Thoracic aorta (tissue), 2 donors: ENCODE results near the gene SHC1. TPM values are rescaled to one million over a fixed set of nuclear protein-coding genes. Genes with fewer than 3 reads are reported as not detected.

Experiments
- ATAC-seq: fragments of 150-250 bp; one replicate; pipeline ENCODE4 v1.8.0; 2017; ENCODE audit warnings: low read depth; ENCODE audit not compliant: insufficient number of reproducible peaks, low FRiP score
- DNase-seq: peaks from one replicate; pipeline ENCODE4 v3.0.0-alpha.2; 2020; ENCODE audit warnings: low spot score
- H3K27ac ChIP-seq, 2 donors: fragments of 200-600 bp; sonication (generic); 1 replicate in 1 of 2; 2 replicates in 1 of 2; pipeline ENCODE4 v1.5.1; 2016; ENCODE audit warnings: mild to moderate bottlenecking in 2 of 2, moderate library complexity in 2 of 2
- H3K27me3 ChIP-seq: fragments of 200-600 bp; sonication (generic); replicated peaks from 2 replicates; pipeline ENCODE4 v1.6.0; 2016; ENCODE audit warnings: mild to moderate bottlenecking; ENCODE audit not compliant: insufficient read depth
- H3K36me3 ChIP-seq: fragments of 200-600 bp; sonication (generic); one replicate; pipeline ENCODE4 v1.5.1; 2016
- H3K4me1 ChIP-seq, 2 donors: fragments of 200-600 bp; sonication (generic); 1 replicate in 1 of 2; 2 replicates in 1 of 2; pipeline versions ENCODE4 v1.5.1 to v1.6.0; 2016; ENCODE audit warnings: low read depth in 2 of 2, mild to moderate bottlenecking in 1 of 2; ENCODE audit not compliant: control insufficient read depth in 1 of 2
- H3K4me3 ChIP-seq: fragments of 200-600 bp; sonication (generic); 2 replicates; pipeline ENCODE4 v1.5.1; 2016; ENCODE audit warnings: mild to moderate bottlenecking
- H3K9me3 ChIP-seq: fragments of 200-600 bp; sonication (generic); 2 replicates; pipeline ENCODE4 v1.5.1; 2016
- CTCF ChIP-seq: fragments of 200-600 bp; sonication (generic); IDR thresholded peaks from one replicate; pipeline ENCODE4 v1.5.1; 2019; ENCODE audit warnings: antibody characterized with exemption
- total RNA-seq, 2 donors: library from RNA; depleted of rRNA; stranded (reverse); fragments of >200 nt; gene quantifications; one replicate each; pipeline versions ENCODE4 v1.1.0 to v1.2.3, GENCODE V29; 2016

The SHC1 gene
- total RNA-seq, 2 donors from 2014 or later = 129 to 174 TPM

- peak overlapping the region; percentile 65 to 99 for H3K27ac ChIP-seq
- peak overlapping the region; percentile 53 for H3K4me3 ChIP-seq
- no peaks in the 10 kb centered on the region for H3K27me3 ChIP-seq
- peaks cover 59 to 71% of the 10 kb centered on the region in 2 donors for H3K4me1 ChIP-seq
- no peak for TF ChIP-seq CTCF
- DNase-seq (no peak), ATAC-seq (no peak)
- peaks cover 3% of the 10 kb centered on the region for H3K36me3 ChIP-seq
- no peaks in the 10 kb centered on the region for H3K9me3 ChIP-seq
Observed at GRCh38 chr1:155007251-155007828, 36.8 kb upstream of the SHC1 start.

DNA sequence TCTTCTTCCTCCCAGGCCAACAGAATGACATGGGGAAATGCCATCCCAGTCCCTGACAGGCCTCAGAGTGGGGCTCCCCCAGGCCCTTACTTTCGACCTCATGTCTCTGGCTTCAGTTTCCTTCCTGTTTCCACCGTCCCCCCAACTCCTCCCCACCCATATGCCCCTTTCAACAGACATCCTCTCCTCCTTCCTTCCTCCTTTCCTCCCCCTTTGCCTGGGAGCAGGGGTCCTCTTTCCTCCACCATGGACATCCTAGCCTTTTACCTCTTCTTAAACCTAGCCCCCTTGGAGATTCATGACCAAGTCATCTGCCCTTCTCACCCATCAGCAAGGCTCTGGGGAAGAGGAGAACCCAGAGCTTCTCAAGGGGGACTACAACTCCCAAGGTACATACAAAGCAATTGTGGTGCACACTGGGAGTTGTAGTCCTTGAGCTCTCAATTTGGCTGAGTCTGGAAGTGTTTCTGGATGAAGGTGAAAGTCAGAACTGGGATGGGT is 36.1 kb upstream of the SHC1 start:
- Histone ChIP-seq H3K27ac (peak overlapping the region; percentile 92 to 99), H3K4me1 (peaks cover 52 to 64% of the 10 kb centered on the region in 2 donors)

GRCh38 chr1:155005076-155006011 is 34.8 kb upstream of the SHC1 start:
- H3K9me3 ChIP-seq = no peaks in the 10 kb centered on the region
- peaks cover 3% of the 10 kb centered on the region for H3K36me3 ChIP-seq
- no peak for TF ChIP-seq CTCF
- peak; percentile 33 for DNase-seq
- H3K27me3 ChIP-seq = no peaks in the 10 kb centered on the region
- peak overlapping the region; percentile 99 for H3K4me3 ChIP-seq
- peaks cover 45 to 51% of the 10 kb centered on the region in 2 donors for H3K4me1 ChIP-seq
- H3K27ac ChIP-seq = peak overlapping the region; percentile 92 to 99
- ATAC-seq = no peak

More for the DNA sequence above, 36.1 kb upstream of the SHC1 start:
- H3K36me3 ChIP-seq = peaks cover 3% of the 10 kb centered on the region
- H3K9me3 ChIP-seq = no peaks in the 10 kb centered on the region
- no peak for DNase-seq
- TF ChIP-seq CTCF = no peak
- no peaks in the 10 kb centered on the region for H3K27me3 ChIP-seq
- peak overlapping the region; percentile 23 for H3K4me3 ChIP-seq
- ATAC-seq = no peak

DNA sequence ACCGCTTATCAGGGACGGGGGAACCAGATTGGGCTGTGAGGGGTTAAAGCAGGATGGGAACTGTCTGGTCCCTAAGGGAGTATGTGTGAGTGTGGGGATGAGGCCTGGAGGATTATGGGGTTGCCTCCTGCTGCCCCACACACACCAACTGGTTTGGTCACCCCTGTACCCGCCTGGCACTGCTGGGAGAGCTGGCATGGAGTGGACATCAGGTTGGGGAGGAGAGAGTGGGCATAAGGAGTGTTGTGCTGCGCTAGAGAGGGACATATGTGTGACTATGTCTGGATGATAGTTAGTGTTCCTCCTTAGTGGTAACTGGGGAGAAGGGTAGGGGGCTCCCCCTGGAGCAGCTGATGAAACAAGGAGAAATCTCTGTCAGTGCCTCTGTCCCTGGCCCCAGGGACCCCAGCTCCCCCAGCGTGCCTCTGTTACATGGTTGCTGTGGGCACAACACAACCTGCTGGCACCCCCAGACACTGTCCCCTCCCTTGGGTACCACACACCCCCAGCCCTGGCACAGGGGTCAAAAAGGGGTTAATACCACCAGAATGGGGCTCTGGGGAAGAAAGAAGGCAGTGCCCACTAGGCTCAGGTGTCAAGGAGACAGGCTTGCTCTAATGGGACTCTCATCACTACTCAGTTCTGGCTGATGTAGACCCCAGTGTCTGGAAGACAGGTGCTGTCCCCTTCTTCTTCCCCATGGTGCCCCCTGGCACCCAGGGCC is 34.0 kb upstream of the SHC1 start:
- Histone ChIP-seq H3K36me3 (no peaks in the 10 kb centered on the region), H3K27ac (peak overlapping the region; percentile 92 to 99), H3K4me1 (peaks cover 52 to 57% of the 10 kb centered on the region in 2 donors), H3K27me3 (no peaks in the 10 kb centered on the region), H3K4me3 (peak overlapping the region; percentile 99), H3K9me3 (no peaks in the 10 kb centered on the region)
- no peak for DNase-seq
- ATAC-seq = no peak
- no peak for TF ChIP-seq CTCF
